ENCODE measurements around the gene SERPINA12. TPM values are rescaled to one million over a fixed set of nuclear protein-coding genes. Genes with fewer than 3 reads are reported as not detected.

SERPINA12 gene
- total and polyA plus RNA-seq, 2 of the 13 experiments (the other 11 are each of a cell fraction or from before 2014, with no cell fraction given) = 0.08 TPM; not detected in 1

DNA sequence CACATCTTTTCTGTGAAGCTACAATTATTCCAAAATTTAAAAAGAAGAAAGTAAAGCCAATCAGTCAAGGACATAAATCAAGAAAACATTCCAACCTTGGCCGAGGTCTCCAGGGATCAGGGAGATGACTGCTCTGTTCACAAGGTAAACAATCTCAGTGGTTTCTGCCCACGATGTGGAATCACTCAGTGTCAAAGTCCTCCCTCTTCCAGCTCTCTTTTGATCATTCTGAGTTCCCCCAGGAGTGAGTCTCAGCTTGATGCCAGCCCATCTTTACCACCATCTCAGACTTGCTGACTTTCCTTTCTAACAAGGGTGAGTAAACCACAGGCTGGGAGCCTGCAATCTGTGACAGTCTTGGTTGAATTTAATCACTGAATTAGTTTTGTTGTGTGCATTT, 28.5 kb downstream of the SERPINA12 start (continued):
- TF ChIP-seq, protein P1, sequence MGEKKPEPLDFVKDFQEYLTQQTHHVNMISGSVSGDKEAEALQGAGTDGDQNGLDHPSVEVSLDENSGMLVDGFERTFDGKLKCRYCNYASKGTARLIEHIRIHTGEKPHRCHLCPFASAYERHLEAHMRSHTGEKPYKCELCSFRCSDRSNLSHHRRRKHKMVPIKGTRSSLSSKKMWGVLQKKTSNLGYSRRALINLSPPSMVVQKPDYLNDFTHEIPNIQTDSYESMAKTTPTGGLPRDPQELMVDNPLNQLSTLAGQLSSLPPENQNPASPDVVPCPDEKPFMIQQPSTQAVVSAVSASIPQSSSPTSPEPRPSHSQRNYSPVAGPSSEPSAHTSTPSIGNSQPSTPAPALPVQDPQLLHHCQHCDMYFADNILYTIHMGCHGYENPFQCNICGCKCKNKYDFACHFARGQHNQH (CRISPR knock-in tag; IDR thresholded peaks at IDR 0.05) = 0 out of 2 replicates have a peak, but pooled peaks have one; percentile 57
- TF ChIP-seq CHD2 (IDR thresholded peaks at IDR 0.05; ENCODE audit: low read depth, low read length) (no peak), ATRX (CRISPR knock-in tag; IDR thresholded peaks at IDR 0.05; ENCODE audit: borderline replicate concordance) (no peak), HMG20A (CRISPR knock-in tag; IDR thresholded peaks at IDR 0.05; ENCODE audit: borderline replicate concordance) (peak; percentile 83; the same call in 1 of the 2 replicates), ZFX (CRISPR knock-in tag; IDR thresholded peaks at IDR 0.05; ENCODE audit: low read depth) (no peak), SMAD1 (CRISPR knock-in tag; IDR thresholded peaks at IDR 0.05; ENCODE audit: borderline replicate concordance, low read depth) (no peak), GATAD1 (CRISPR knock-in tag; IDR thresholded peaks at IDR 0.05) (peak; percentile 30; the same call in 1 of the 2 replicates), GFI1 (CRISPR knock-in tag; IDR thresholded peaks at IDR 0.05; ENCODE audit: borderline replicate concordance) (peak; percentile 96), PHB2 (IDR thresholded peaks at IDR 0.05; ENCODE audit: partially characterized antibody) (no peak), TOPORS (CRISPR knock-in tag; IDR thresholded peaks at IDR 0.05) (no peak), FOXP1 (IDR thresholded peaks at IDR 0.05) (no peak), FOXP1 (CRISPR knock-in tag; IDR thresholded peaks at IDR 0.05) (peak; percentile 49; the same call in 1 of the 2 replicates), ZNF552 (CRISPR knock-in tag; IDR thresholded peaks at IDR 0.05; ENCODE audit: borderline replicate concordance) (no peak), ETV5 (CRISPR knock-in tag; IDR thresholded peaks at IDR 0.05; ENCODE audit: borderline replicate concordance) (peak; percentile 64; the same call in 1 of the 2 replicates), IRF2 (CRISPR knock-in tag; IDR thresholded peaks at IDR 0.05) (0 out of 2 replicates have a peak, but pooled peaks have one; percentile 17), NR2F1 (CRISPR knock-in tag; IDR thresholded peaks at IDR 0.05) (peak in 1 of 2 experiments; percentile 61; a peak in 1 of 4 replicates)
- TF ChIP-seq, protein P2, sequence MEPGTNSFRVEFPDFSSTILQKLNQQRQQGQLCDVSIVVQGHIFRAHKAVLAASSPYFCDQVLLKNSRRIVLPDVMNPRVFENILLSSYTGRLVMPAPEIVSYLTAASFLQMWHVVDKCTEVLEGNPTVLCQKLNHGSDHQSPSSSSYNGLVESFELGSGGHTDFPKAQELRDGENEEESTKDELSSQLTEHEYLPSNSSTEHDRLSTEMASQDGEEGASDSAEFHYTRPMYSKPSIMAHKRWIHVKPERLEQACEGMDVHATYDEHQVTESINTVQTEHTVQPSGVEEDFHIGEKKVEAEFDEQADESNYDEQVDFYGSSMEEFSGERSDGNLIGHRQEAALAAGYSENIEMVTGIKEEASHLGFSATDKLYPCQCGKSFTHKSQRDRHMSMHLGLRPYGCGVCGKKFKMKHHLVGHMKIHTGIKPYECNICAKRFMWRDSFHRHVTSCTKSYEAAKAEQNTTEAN (CRISPR knock-in tag; conservative IDR thresholded peaks at IDR 0.05) = 0 out of 2 replicates have a peak, but pooled peaks have one; percentile 15
- TF ChIP-seq, protein P3, sequence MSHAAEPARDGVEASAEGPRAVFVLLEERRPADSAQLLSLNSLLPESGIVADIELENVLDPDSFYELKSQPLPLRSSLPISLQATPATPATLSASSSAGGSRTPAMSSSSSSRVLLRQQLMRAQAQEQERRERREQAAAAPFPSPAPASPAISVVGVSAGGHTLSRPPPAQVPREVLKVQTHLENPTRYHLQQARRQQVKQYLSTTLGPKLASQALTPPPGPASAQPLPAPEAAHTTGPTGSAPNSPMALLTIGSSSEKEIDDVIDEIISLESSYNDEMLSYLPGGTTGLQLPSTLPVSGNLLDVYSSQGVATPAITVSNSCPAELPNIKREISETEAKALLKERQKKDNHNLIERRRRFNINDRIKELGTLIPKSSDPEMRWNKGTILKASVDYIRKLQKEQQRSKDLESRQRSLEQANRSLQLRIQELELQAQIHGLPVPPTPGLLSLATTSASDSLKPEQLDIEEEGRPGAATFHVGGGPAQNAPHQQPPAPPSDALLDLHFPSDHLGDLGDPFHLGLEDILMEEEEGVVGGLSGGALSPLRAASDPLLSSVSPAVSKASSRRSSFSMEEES (CRISPR knock-in tag; IDR thresholded peaks at IDR 0.05) = 0 out of 2 replicates have a peak, but pooled peaks have one; percentile 39
- TF ChIP-seq, protein P4, sequence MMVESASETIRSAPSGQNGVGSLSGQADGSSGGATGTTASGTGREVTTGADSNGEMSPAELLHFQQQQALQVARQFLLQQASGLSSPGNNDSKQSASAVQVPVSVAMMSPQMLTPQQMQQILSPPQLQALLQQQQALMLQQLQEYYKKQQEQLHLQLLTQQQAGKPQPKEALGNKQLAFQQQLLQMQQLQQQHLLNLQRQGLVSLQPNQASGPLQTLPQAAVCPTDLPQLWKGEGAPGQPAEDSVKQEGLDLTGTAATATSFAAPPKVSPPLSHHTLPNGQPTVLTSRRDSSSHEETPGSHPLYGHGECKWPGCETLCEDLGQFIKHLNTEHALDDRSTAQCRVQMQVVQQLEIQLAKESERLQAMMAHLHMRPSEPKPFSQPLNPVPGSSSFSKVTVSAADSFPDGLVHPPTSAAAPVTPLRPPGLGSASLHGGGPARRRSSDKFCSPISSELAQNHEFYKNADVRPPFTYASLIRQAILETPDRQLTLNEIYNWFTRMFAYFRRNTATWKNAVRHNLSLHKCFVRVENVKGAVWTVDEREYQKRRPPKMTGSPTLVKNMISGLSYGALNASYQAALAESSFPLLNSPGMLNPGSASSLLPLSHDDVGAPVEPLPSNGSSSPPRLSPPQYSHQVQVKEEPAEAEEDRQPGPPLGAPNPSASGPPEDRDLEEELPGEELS (CRISPR knock-in tag; IDR thresholded peaks at IDR 0.05) = peak; percentile 55
- TF ChIP-seq, protein P5, sequence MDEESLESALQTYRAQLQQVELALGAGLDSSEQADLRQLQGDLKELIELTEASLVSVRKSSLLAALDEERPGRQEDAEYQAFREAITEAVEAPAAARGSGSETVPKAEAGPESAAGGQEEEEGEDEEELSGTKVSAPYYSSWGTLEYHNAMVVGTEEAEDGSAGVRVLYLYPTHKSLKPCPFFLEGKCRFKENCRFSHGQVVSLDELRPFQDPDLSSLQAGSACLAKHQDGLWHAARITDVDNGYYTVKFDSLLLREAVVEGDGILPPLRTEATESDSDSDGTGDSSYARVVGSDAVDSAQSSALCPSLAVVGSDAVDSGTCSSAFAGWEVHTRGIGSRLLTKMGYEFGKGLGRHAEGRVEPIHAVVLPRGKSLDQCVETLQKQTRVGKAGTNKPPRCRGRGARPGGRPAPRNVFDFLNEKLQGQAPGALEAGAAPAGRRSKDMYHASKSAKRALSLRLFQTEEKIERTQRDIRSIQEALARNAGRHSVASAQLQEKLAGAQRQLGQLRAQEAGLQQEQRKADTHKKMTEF (CRISPR knock-in tag; IDR thresholded peaks at IDR 0.05) = peak; percentile 52
- TF ChIP-seq, protein P6, sequence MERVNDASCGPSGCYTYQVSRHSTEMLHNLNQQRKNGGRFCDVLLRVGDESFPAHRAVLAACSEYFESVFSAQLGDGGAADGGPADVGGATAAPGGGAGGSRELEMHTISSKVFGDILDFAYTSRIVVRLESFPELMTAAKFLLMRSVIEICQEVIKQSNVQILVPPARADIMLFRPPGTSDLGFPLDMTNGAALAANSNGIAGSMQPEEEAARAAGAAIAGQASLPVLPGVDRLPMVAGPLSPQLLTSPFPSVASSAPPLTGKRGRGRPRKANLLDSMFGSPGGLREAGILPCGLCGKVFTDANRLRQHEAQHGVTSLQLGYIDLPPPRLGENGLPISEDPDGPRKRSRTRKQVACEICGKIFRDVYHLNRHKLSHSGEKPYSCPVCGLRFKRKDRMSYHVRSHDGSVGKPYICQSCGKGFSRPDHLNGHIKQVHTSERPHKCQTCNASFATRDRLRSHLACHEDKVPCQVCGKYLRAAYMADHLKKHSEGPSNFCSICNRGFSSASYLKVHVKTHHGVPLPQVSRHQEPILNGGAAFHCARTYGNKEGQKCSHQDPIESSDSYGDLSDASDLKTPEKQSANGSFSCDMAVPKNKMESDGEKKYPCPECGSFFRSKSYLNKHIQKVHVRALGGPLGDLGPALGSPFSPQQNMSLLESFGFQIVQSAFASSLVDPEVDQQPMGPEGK (CRISPR knock-in tag; IDR thresholded peaks at IDR 0.05) = 0 out of 2 replicates have a peak, but pooled peaks have one; percentile 22

Data from HepG2 (cell line).